Activated CD4-positive, alpha-beta T cell treated with anti-CD3 and anti-CD28 coated beads for 36 hours (primary cell): Measurements from ENCODE around the gene MYLK. TPM values are rescaled to one million over a fixed set of nuclear protein-coding genes. Genes with fewer than 3 reads are reported as not detected.

Experiments used
- ATAC-seq: fragments of 200-7000 bp; cut with Tn5 transposase; one replicate; pipeline ENCODE4 v1.10.0; 2021; ENCODE audit warnings: mild to moderate bottlenecking, moderate library complexity
- CTCF ChIA-PET: fragments of 350-600 bp; sonication (Branson Sonifier 250); formaldehyde crosslinking; loops from one replicate; lab custom pipeline; 2021; ENCODE audit warnings: antibody characterized with exemption; lab: Charles Lee
- POLR2A ChIA-PET: fragments of 350-600 bp; sonication (Branson Sonifier 250); formaldehyde crosslinking; loops from one replicate; lab custom pipeline; 2021; ENCODE audit warnings: antibody characterized with exemption, inconsistent platforms; lab: Charles Lee
- DNase-seq: peaks from one replicate; pipeline ENCODE4 v3.0.0-alpha.2; 2020
- H3K27ac Mint-ChIP-seq: one replicate; pipeline ENCODE4 v1.8.0; 2021; ENCODE audit warnings: mixed read lengths
- H3K27me3 Mint-ChIP-seq: one replicate; pipeline ENCODE4 v1.8.0; 2021; ENCODE audit warnings: mixed read lengths
- H3K36me3 Mint-ChIP-seq: one replicate; pipeline ENCODE4 v1.8.0; 2021; ENCODE audit warnings: low read depth, mixed read lengths
- H3K4me1 Mint-ChIP-seq: one replicate; pipeline ENCODE4 v1.8.0; 2021; ENCODE audit warnings: mixed read lengths
- H3K4me3 Mint-ChIP-seq: one replicate; pipeline ENCODE4 v1.8.0; 2021; ENCODE audit warnings: mild to moderate bottlenecking, moderate library complexity, mixed read lengths
- H3K9me3 Mint-ChIP-seq: one replicate; pipeline ENCODE4 v1.8.0; 2021; ENCODE audit warnings: low read depth, mixed read lengths
- intact Hi-C, 2 experiments: fragments of 100-400 bp; cut with DNase I in 1 of 2; cut with micrococcal nuclease in 1 of 2; formaldehyde crosslinking; loops; one replicate each; pipeline versions ENCODE4 v1.14.2 to v1.15.1; 2022 to 2024; cut with DNase I, micrococcal nuclease
- total RNA-seq, 2 experiments: library from RNA; stranded (reverse); gene quantifications; one replicate each; pipeline ENCODE4 v1.2.3, GENCODE V29; 2021

Gene MYLK
- total RNA-seq, 2 experiments from 2014 or later: 0.07 TPM; not detected in 1

DNA sequence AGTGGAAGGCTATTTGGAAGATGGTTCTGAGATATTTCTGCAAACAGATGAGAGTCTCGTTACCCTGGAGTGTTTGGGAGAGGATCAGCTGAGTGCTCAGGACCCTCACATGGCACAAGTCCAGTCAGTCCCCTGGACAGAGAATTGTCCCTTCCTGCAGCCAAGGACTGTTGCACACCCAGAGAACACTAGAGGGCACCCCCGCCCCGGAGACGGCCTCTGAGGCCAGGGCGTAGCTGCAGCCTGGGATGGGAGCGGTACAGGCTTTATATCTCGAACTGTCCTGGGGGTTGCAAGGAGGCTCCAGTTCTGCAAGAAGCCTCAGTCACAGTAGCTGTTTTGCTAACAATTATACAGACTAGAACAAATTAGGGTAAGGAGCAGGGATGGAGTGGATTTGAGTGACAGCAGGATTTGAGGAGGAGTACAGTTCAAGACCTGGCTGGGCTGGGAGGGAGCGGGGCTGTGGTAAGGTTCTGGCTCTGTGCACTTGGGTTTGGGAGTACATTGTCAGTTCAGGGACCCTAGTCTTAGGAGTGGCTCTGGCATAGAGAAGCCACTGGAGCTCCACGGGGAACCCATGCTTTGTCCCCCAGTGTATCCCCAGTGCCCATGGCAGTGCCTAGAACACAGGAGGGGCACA is 231.7 kb downstream of the MYLK start:
- Mint-ChIP-seq H3K36me3 (no peaks in the 10 kb centered on the region), H3K4me1 (no peaks in the 10 kb centered on the region), H3K4me3 (no peak overlapping the region), H3K27me3 (no peaks in the 10 kb centered on the region), H3K27ac (no peak overlapping the region), H3K9me3 (peaks cover 4% of the 10 kb centered on the region)
- intact Hi-C loops: loop anchor here (1.0 to 5.0 kb wide), 4 partner anchors 50 to 71 kb away; no protein-coding TSS in a partner anchor
- DNase-seq (peak; percentile 69), ATAC-seq (peak; percentile 82)
- POLR2A ChIA-PET: no interaction called here
- CTCF ChIA-PET: interaction anchor here (0.6 to 3.9 kb wide), 18 partner anchors 9 to 813 kb away, joined by 3 to 30 read pairs (median 3); no protein-coding TSS in a partner anchor

DNA sequence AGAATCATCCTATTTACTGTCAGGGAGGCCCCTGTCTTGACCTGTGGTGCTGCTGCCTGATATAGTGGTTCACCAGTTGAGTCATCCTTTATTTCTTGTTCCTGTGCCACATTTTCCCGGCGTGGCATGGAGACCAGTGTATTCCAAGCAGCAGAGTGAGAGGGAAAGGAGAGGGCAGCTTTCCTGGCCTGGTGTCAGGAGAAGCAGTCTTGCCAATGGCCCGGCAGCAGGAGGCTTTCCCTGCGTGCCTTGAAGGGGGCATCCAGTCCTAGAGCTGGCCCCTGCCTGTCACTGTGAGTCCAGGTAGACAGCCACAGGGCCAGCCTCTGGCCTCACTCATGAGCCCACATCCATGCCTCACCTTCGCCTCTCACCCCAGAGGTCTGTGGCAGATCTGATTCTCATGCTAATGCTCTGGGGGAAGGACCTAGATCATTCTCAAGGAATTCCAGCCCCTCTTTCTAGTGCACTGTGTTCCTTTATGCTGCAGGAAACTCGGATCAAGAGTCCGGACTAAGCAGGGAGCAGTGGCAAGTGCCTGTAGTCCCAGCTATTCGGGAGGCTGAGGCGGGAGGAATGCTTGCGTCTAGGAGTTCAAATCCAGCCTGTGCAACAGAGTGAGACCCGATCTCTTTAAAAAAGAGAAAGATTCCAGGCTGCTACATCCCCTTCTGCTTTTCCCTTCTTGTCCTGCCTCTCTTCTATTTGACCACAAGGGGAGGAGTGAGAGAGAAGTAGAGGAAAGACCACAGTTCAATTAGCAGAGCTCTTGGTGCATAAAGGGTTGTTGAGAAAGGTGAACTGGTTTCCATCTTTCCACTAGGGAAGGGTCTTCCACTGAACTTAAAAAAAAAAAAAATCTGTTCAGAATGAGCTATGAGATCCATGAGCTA is 232.4 kb downstream of the MYLK start:
- POLR2A ChIA-PET: no interaction called here
- CTCF ChIA-PET: interaction anchor here (0.6 to 3.9 kb wide), 16 partner anchors 9 to 813 kb away, joined by 3 to 30 read pairs (median 3); no protein-coding TSS in a partner anchor

DNA sequence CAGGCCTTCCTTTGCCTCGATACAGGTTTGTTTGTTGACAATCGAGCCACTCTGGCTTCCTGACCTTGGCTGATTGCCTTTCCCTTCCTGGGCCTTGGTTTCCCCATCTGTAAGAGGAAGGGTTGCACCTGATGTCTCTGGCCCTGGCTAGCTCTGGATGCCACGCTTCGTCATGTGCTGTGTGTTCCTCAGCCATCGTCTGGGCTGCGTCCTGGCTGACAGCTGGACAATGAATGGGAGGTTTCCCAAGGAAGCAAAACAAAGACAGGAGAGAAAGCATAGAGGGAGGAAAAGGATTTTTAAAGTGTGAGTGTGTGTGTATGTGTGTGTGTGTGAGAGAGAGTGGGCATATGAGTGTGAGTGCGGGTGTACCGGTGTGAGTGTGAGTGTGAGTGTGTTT is 234.0 kb downstream of the MYLK start:
- intact Hi-C loops: loop anchor here in 1 of 2 experiments (5.0 kb wide), 1 partner anchor 52 kb away; no protein-coding TSS in a partner anchor
- H3K27ac Mint-ChIP-seq: no peak overlapping the region
- H3K36me3 Mint-ChIP-seq: no peaks in the 10 kb centered on the region
- H3K4me1 Mint-ChIP-seq: no peaks in the 10 kb centered on the region
- no peak for ATAC-seq
- no peak for DNase-seq
- ChIA-PET POLR2A (no interaction called here), CTCF (interaction anchor here (3.2 to 3.9 kb wide), 2 partner anchors 8 to 74 kb away, joined by 20 to 30 read pairs; no protein-coding TSS in a partner anchor)
- H3K4me3 Mint-ChIP-seq: no peak overlapping the region
- H3K9me3 Mint-ChIP-seq: no peaks in the 10 kb centered on the region
- H3K27me3 Mint-ChIP-seq: no peaks in the 10 kb centered on the region

More for the DNA sequence above, 232.4 kb downstream of the MYLK start:
- H3K36me3 Mint-ChIP-seq: no peaks in the 10 kb centered on the region
- ATAC-seq (no peak), DNase-seq (no peak)
- H3K4me1 Mint-ChIP-seq: no peaks in the 10 kb centered on the region
- no peak overlapping the region for H3K4me3 Mint-ChIP-seq
- no peaks in the 10 kb centered on the region for H3K9me3 Mint-ChIP-seq
- intact Hi-C loops: loop anchor here (1.0 to 5.0 kb wide), 4 partner anchors 51 to 72 kb away; no protein-coding TSS in a partner anchor
- no peaks in the 10 kb centered on the region for H3K27me3 Mint-ChIP-seq
- no peak overlapping the region for H3K27ac Mint-ChIP-seq

DNA sequence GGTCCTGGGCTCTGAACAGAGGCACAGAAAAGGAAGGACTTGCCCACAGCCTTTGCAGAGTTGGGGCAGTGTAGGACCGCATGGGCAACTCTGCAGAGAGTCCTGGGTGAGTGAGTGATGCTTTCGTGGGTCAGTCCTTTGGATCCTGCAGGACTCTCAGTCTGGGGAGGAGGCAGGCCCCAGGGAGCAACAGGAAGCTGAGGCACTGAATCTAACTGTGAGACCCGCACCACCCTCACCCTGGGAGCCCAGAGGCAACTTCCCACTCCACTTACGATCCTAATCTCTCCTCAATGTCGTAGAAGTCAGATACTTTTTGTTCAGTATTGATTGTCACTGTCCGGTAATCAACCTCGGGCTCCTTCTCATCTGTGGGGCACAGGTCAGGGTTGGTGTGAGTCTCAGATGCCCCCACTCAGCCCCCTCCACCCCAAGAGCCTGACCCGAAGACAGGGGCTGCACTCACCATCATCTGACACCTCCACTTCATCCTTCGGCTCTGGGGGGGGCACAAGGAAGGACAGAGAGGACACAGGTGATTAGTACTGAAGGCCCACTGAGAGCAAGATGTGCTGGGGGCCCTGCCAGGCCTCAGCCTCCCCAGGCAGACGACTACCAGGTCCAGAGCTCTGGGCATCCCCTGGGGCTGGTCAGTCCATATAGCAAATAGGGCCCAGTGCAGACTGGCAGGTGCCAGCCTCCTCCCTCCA is 235.3 kb downstream of the MYLK start:
- no peaks in the 10 kb centered on the region for H3K4me1 Mint-ChIP-seq
- no peaks in the 10 kb centered on the region for H3K36me3 Mint-ChIP-seq
- H3K27ac Mint-ChIP-seq: no peak overlapping the region
- intact Hi-C loops: loop anchor here in 1 of 2 experiments (10.0 kb wide), 1 partner anchor 336 kb away; no protein-coding TSS in a partner anchor
- no peaks in the 10 kb centered on the region for H3K27me3 Mint-ChIP-seq
- DNase-seq (no peak), ATAC-seq (no peak)
- no peak overlapping the region for H3K4me3 Mint-ChIP-seq
- no peaks in the 10 kb centered on the region for H3K9me3 Mint-ChIP-seq
- CTCF ChIA-PET: no interaction called here
- POLR2A ChIA-PET: no interaction called here

DNA sequence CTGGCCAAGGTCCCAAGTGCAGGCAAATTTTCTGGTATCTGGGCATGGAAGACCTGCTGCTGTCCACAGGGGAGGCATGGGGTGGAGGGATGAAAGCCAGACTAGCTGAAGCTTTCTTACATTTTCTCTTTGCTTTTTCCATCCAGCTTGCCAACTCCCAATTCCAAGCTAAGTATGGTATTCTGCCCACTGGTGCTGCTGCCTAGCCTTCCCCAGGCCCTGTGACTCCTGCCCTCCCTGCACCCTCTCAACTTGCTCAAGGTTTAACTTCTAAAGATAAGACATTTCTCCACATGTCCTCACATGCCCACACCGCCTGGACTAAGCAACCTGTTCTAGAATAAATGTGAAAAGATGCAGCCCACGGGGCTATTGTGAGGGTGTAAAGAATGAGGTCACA is 239.8 kb downstream of the MYLK start:
- ChIA-PET CTCF (interaction anchor here (0.8 to 1.5 kb wide), 2 partner anchors 11 to 16 kb away, joined by 3 to 4 read pairs; no protein-coding TSS in a partner anchor), POLR2A (no interaction called here)
- ATAC-seq (no peak), DNase-seq (no peak)
- Mint-ChIP-seq H3K27me3 (no peaks in the 10 kb centered on the region), H3K4me1 (no peaks in the 10 kb centered on the region), H3K27ac (no peak overlapping the region), H3K4me3 (no peak overlapping the region), H3K9me3 (no peaks in the 10 kb centered on the region), H3K36me3 (no peaks in the 10 kb centered on the region)
- intact Hi-C loops: loop anchor here in 1 of 2 experiments (10.0 kb wide), 1 partner anchor 340 kb away; no protein-coding TSS in a partner anchor

DNA sequence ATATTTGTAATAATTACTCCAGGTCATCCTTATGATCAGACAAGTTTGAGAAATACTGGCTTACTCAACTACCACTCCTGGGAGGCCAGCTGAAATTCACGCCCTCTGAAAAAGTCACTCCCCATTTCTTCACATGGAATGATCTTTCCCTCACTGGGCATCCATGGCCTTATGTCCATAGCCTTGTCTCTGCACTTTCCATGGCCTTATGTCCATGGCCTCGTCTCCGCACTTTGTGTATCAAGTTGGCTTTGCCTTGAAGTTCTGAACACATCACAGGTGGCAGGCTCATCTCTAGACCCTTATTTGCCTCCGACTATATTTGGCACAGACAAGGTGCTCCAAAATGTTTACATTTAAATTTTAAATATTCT is 241.2 kb downstream of the MYLK start:
- no peak for ATAC-seq
- POLR2A ChIA-PET: no interaction called here
- no peaks in the 10 kb centered on the region for H3K27me3 Mint-ChIP-seq
- intact Hi-C loops: loop anchor here in 1 of 2 experiments (1.0 to 10.0 kb wide), 2 partner anchors 80 to 342 kb away; no protein-coding TSS in a partner anchor
- CTCF ChIA-PET: interaction anchor here (0.6 to 3.8 kb wide), 17 partner anchors 9 to 879 kb away, joined by 3 to 29 read pairs (median 3); no protein-coding TSS in a partner anchor
- DNase-seq: no peak
- H3K27ac Mint-ChIP-seq: no peak overlapping the region
- no peaks in the 10 kb centered on the region for H3K36me3 Mint-ChIP-seq
- H3K4me3 Mint-ChIP-seq: no peak overlapping the region
- H3K4me1 Mint-ChIP-seq: no peaks in the 10 kb centered on the region
- H3K9me3 Mint-ChIP-seq: no peaks in the 10 kb centered on the region

GRCh38 chr3:123642182-123642956 is 241.8 kb downstream of the MYLK start:
- intact Hi-C loops: loop anchor here in 1 of 2 experiments (1.0 to 10.0 kb wide), 2 partner anchors 81 to 342 kb away; no protein-coding TSS in a partner anchor
- Mint-ChIP-seq H3K4me1 (no peaks in the 10 kb centered on the region), H3K27me3 (no peaks in the 10 kb centered on the region), H3K4me3 (no peak overlapping the region), H3K36me3 (no peaks in the 10 kb centered on the region), H3K27ac (no peak overlapping the region), H3K9me3 (no peaks in the 10 kb centered on the region)
- DNase-seq: peak; percentile 84
- ATAC-seq: peak; percentile 97
- POLR2A ChIA-PET: interaction anchor here (0.5 kb wide), 1 partner anchor 1715 kb away, joined by 3 read pairs; no protein-coding TSS in a partner anchor
- CTCF ChIA-PET: interaction anchor here (0.6 to 3.8 kb wide), 30 partner anchors 8 to 880 kb away, joined by 3 to 29 read pairs (median 3); no protein-coding TSS in a partner anchor

GRCh38 chr3:123641505-123641904 is 242.6 kb downstream of the MYLK start:
- Mint-ChIP-seq H3K4me1 (no peaks in the 10 kb centered on the region), H3K4me3 (no peak overlapping the region), H3K36me3 (no peaks in the 10 kb centered on the region), H3K27ac (no peak overlapping the region), H3K9me3 (no peaks in the 10 kb centered on the region), H3K27me3 (no peaks in the 10 kb centered on the region)
- intact Hi-C loops: loop anchor here in 1 of 2 experiments (10.0 kb wide), 1 partner anchor 343 kb away; no protein-coding TSS in a partner anchor
- DNase-seq (no peak), ATAC-seq (no peak)
- POLR2A ChIA-PET: interaction anchor here (0.5 kb wide), 1 partner anchor 1715 kb away, joined by 3 read pairs; no protein-coding TSS in a partner anchor
- CTCF ChIA-PET: interaction anchor here (0.6 to 3.8 kb wide), 17 partner anchors 10 to 916 kb away, joined by 3 to 29 read pairs (median 4); no protein-coding TSS in a partner anchor

DNA sequence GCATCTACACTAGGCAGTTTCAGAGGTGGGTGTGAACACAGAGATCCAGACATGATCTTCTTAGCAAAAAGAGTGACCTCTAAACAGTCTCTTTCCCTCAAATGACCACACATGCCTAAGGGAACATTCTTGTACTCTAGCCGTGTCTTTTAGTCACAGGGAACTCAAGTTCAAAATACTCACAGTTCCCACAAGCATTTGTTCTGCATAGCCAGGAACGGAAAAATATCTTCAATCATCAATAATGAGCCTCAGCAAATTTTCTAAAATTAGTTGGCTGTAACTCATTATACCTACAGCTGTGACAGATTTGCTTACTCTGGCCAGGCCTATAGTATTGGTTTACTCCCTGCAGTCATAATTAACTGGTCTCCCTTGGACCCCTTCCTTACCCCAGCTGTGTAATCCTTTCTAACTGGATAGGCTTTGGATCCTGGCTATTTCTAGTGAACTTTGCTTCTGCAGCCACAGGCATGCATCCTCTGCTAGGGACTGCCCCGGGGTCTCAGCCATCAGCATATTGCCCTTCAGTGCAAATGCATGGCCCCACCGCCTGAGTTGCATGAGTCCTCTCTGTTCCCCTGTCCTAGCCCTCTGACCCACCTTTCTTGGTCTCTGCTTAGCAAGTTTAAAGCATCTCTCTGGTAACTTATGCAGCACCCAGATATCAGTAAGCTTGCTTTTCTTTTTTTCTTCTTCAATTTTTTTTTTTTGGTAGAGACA is 243.2 kb downstream of the MYLK start:
- DNase-seq: no peak
- no peak overlapping the region for H3K4me3 Mint-ChIP-seq
- ATAC-seq: no peak
- ChIA-PET CTCF (interaction anchor here (0.6 to 3.8 kb wide), 8 partner anchors 11 to 917 kb away, joined by 3 to 29 read pairs (median 4); no protein-coding TSS in a partner anchor), POLR2A (no interaction called here)
- intact Hi-C loops: loop anchor here in 1 of 2 experiments (10.0 kb wide), 1 partner anchor 344 kb away; no protein-coding TSS in a partner anchor
- no peaks in the 10 kb centered on the region for H3K36me3 Mint-ChIP-seq
- no peaks in the 10 kb centered on the region for H3K4me1 Mint-ChIP-seq
- no peaks in the 10 kb centered on the region for H3K27me3 Mint-ChIP-seq
- H3K27ac Mint-ChIP-seq: no peak overlapping the region
- no peaks in the 10 kb centered on the region for H3K9me3 Mint-ChIP-seq
